Spleen (tissue), 7 donors: ENCODE data around the gene NACC1.

Experiments used
- POLR2A ChIP-seq, 3 donors: fragments of 450-650 bp; IDR thresholded peaks; one replicate each; pipeline ENCODE4 v1.5.1; 2017; ENCODE audit warnings: antibody characterized with exemption in 3 of 3, mild to moderate bottlenecking in 1 of 3
- POLR2AphosphoS5 ChIP-seq, 3 donors: sonication (generic); formaldehyde crosslinking; IDR thresholded peaks; one replicate each; pipeline ENCODE4 v1.5.1; 2017; ENCODE audit warnings: antibody characterized with exemption in 3 of 3
- TF ChIP-seq, protein P1 (sequence below), 11 experiments: fragments of 200-600 bp in 7 of 11; fragments of 450-650 bp in 4 of 11; sonication (generic) in 4 of 11; IDR thresholded peaks in 8 of 11; conservative IDR thresholded peaks in 3 of 11; 1 replicate in 7 of 11; 2 replicates in 4 of 11; pipeline versions ENCODE4 v1.4.0 to v1.8.0; 2016 to 2021; ENCODE audit warnings: antibody characterized with exemption in 11 of 11, inconsistent platforms in 4 of 11, mild to moderate bottlenecking in 1 of 11
- donor health status: DM: no; HTN: no; CAD: no; lungs with moderate emphysema.
- donor health status: DM: no; HTN: no; CAD: no.
- donor health status: DM: no; HTN: no; CAD: no.

DNA sequence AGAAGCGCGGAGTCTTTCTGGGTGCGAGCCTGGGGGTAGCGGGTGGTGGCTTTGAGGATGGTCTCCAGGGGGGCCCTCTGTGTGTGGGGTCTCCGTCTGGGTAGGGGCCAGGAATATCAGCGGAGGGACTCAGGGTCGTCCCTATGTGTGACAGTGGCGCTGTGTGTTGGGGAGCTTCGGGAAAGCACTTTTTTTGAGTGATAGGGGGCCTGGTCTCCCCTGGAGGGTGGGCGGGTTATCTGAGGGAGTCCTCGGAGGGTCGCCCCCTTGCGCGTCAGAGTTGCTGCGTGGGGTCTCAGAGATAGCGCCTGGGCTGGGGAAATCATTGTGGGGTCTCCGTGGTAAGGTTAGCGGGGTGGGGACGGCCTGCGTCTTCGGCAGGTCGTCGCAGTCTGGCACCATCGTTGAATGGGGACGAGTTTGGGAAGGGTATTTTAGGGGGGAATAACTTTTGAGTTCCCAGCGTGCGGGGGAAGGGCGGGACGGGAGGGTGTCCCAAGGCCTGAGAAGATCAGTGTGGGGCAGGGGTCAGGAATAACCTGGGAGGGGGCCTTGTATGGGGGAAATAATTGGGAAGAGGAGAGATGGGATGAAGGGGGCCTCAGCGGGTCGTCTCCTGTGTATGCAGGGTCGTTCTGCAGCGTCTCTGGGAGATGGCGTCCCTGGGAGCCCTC, 33.0 kb downstream of the NACC1 start:
- TF ChIP-seq, protein P1, sequence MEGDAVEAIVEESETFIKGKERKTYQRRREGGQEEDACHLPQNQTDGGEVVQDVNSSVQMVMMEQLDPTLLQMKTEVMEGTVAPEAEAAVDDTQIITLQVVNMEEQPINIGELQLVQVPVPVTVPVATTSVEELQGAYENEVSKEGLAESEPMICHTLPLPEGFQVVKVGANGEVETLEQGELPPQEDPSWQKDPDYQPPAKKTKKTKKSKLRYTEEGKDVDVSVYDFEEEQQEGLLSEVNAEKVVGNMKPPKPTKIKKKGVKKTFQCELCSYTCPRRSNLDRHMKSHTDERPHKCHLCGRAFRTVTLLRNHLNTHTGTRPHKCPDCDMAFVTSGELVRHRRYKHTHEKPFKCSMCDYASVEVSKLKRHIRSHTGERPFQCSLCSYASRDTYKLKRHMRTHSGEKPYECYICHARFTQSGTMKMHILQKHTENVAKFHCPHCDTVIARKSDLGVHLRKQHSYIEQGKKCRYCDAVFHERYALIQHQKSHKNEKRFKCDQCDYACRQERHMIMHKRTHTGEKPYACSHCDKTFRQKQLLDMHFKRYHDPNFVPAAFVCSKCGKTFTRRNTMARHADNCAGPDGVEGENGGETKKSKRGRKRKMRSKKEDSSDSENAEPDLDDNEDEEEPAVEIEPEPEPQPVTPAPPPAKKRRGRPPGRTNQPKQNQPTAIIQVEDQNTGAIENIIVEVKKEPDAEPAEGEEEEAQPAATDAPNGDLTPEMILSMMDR (IDR thresholded peaks at IDR 0.05 in 8 of 11, conservative IDR thresholded peaks at IDR 0.05 in 3 of 11), result peak in 1 of 11 experiments; percentile 2
- TF ChIP-seq POLR2A (IDR thresholded peaks at IDR 0.05) (no peak), POLR2AphosphoS5 (IDR thresholded peaks at IDR 0.05) (no peak)
